Urothelium cell line (cell line): ENCODE measurements around the gene UPB1.
"Not testable (repeated sequence)": the region's sequence is repeated elsewhere in the genome, so short reads cannot be mapped to it uniquely, and the experiment has no call there.

ENCODE experiments used
- DNase-seq: peaks from one replicate; pipeline ENCODE4 v3.0.0; 2011; ENCODE audit warnings: low spot score, mixed read lengths
- FAIRE-seq: peaks from 2 replicates; lab custom pipeline; 2011; peaks lifted over from hg19 to GRCh38; lab: Jason Lieb, UNC

UPB1 gene

GRCh38 chr22:24525416-24526037, 30.4 kb downstream of the UPB1 start:
- FAIRE-seq: peak; percentile 85
- DNase-seq: peak; percentile 85

GRCh38 chr22:24526191-24526590, 31.1 kb downstream of the UPB1 start:
- DNase-seq (no peak), FAIRE-seq (no peak)

GRCh38 chr22:24529898-24530297, 34.8 kb downstream of the UPB1 start:
- FAIRE-seq (no peak), DNase-seq (no peak)

GRCh38 chr22:24530968-24531367, 35.8 kb downstream of the UPB1 start:
- not testable (repeated sequence) for DNase-seq, FAIRE-seq

- FAIRE-seq: no peak
- DNase-seq: no peak
Observed at GRCh38 chr22:24532075-24532474, 36.9 kb downstream of the UPB1 start.

- FAIRE-seq: no peak
- no peak for DNase-seq
Observed at GRCh38 chr22:24535348-24535747, 40.2 kb downstream of the UPB1 start.

GRCh38 chr22:24536089-24536488, 41.0 kb downstream of the UPB1 start:
- FAIRE-seq (no peak), DNase-seq (no peak)

- no peak for FAIRE-seq
- DNase-seq: no peak
Observed at GRCh38 chr22:24540470-24540869, 45.3 kb downstream of the UPB1 start.

GRCh38 chr22:24541681-24542515, 46.8 kb downstream of the UPB1 start:
- DNase-seq (no peak), FAIRE-seq (no peak)

- FAIRE-seq (no peak), DNase-seq (no peak)
Observed at GRCh38 chr22:24542641-24543040, 47.5 kb downstream of the UPB1 start.

- DNase-seq (no peak), FAIRE-seq (no peak)
Observed at GRCh38 chr22:24543185-24543601, 48.1 kb downstream of the UPB1 start.

- peak; percentile 83 for FAIRE-seq
- no peak for DNase-seq
Observed at GRCh38 chr22:24543679-24544243, 48.6 kb downstream of the UPB1 start.

GRCh38 chr22:24548812-24549211, 53.7 kb downstream of the UPB1 start:
- FAIRE-seq: no peak

GRCh38 chr22:24550028-24550901, 55.1 kb downstream of the UPB1 start:
- FAIRE-seq (peak; percentile 68), DNase-seq (no peak)

More at GRCh38 chr22:24548812-24549211, 53.7 kb downstream of the UPB1 start:
- no peak for DNase-seq

- DNase-seq: no peak
Observed at GRCh38 chr22:24550902-24551435, 55.8 kb downstream of the UPB1 start.

GRCh38 chr22:24552503-24553286, 57.6 kb downstream of the UPB1 start:
- not testable (repeated sequence) for FAIRE-seq, DNase-seq

More at GRCh38 chr22:24550902-24551435, 55.8 kb downstream of the UPB1 start:
- FAIRE-seq: peak; percentile 65

GRCh38 chr22:24553597-24554312, 58.6 kb downstream of the UPB1 start:
- FAIRE-seq: peak; percentile 76
- DNase-seq: no peak

- DNase-seq: peak; percentile 41
Observed at GRCh38 chr22:24554313-24555164, 59.4 kb downstream of the UPB1 start, which contains the start of gene GUCD1. Gene GUCD1, minus strand, starts transcription at chr22:24555138. Its CDS starts 147 bp downstream, at chr22:24554991.

More at GRCh38 chr22:24554313-24555164, 59.4 kb downstream of the UPB1 start, which contains the start of gene GUCD1:
- FAIRE-seq: peak; percentile 62
